K562 (cell line): ENCODE measurements around the gene B9D2. TPM values are rescaled to one million over a fixed set of nuclear protein-coding genes. Genes with fewer than 3 reads are reported as not detected.
A peak's percentile ranks its signal among the peaks of the same experiment; 100 is the strongest.

ENCODE experiments used
- CLOCK ChIP-seq: fragments of 250-450 bp; sonication (Bioruptor Pico); IDR thresholded peaks from 2 replicates; pipeline ENCODE4 v1.4.0; 2020; ENCODE audit warnings: mild to moderate bottlenecking, moderate library complexity, borderline replicate concordance
- FOS ChIP-seq: IDR thresholded peaks from 3 replicates; pipeline ENCODE4 v1.6.1; 2011; ENCODE audit not compliant: insufficient read length; ENCODE audit errors: extremely low read depth
- GATAD2A ChIP-seq: fragments of 450-650 bp; IDR thresholded peaks from 2 replicates; pipeline ENCODE4 v1.6.1; 2017
- HDAC2 ChIP-seq: fragments of 450-650 bp; IDR thresholded peaks from 2 replicates; pipeline ENCODE4 v1.6.1; 2016; ENCODE audit warnings: mild to moderate bottlenecking
- HMG20B ChIP-seq: fragments of 250-450 bp; sonication (Bioruptor Pico); IDR thresholded peaks from 2 replicates; pipeline ENCODE4 v1.5.0; 2021; ENCODE audit warnings: mild to moderate bottlenecking
- HSF4 ChIP-seq: fragments of 250-450 bp; sonication (Bioruptor Pico); IDR thresholded peaks from 2 replicates; pipeline ENCODE4 v2.1.2; 2022; ENCODE audit warnings: mild to moderate bottlenecking, moderate library complexity, borderline replicate concordance
- IRF9 ChIP-seq: fragments of 450-650 bp; IDR thresholded peaks from 2 replicates; pipeline ENCODE4 v1.6.1; 2016; ENCODE audit warnings: missing biosample characterization, missing genetic modification characterization
- NONO ChIP-seq, 2 experiments: fragments of 200-400 bp in 1 of 2; fragments of 450-650 bp in 1 of 2; formaldehyde crosslinking in 1 of 2; IDR thresholded peaks; 2 replicates each; pipeline ENCODE4 v1.6.1; 2017; ENCODE audit warnings: low read depth in 2 of 2, mild to moderate bottlenecking in 2 of 2, moderate library complexity in 2 of 2, low read length in 1 of 2
- PTTG1 ChIP-seq: fragments of 450-650 bp; IDR thresholded peaks from 2 replicates; pipeline ENCODE4 v1.6.1; 2016; ENCODE audit warnings: low read depth, mild to moderate bottlenecking, missing genetic modification characterization, missing compliant biosample characterization
- RAD21 ChIP-seq, 2 experiments: fragments of 250-450 bp in 1 of 2; fragments of 450-650 bp in 1 of 2; sonication (Bioruptor Pico) in 1 of 2; formaldehyde crosslinking in 1 of 2; IDR thresholded peaks in 1 of 2; conservative IDR thresholded peaks in 1 of 2; 2 replicates each; pipeline versions ENCODE4 v1.4.0 to v1.8.0; 2020 to 2022; ENCODE audit warnings: mild to moderate bottlenecking in 2 of 2, moderate library complexity in 1 of 2
- SMAD4 ChIP-seq: fragments of 250-450 bp; sonication (Bioruptor Pico); conservative IDR thresholded peaks from 2 replicates; pipeline ENCODE4 v1.8.0; 2021; ENCODE audit warnings: inconsistent platforms, mild to moderate bottlenecking, moderate library complexity
- SRSF1 ChIP-seq: fragments of 200-400 bp; formaldehyde crosslinking; IDR thresholded peaks from 2 replicates; pipeline ENCODE4 v1.6.1; 2017; ENCODE audit warnings: mild to moderate bottlenecking, low read depth, low read length, moderate library complexity
- SRSF9 ChIP-seq: fragments of 200-400 bp; formaldehyde crosslinking; IDR thresholded peaks from 2 replicates; pipeline ENCODE4 v1.6.1; 2017; ENCODE audit warnings: low read depth, low read length, borderline replicate concordance
- TAF7 ChIP-seq: fragments of 450-650 bp; IDR thresholded peaks from 2 replicates; pipeline ENCODE4 v1.6.1; 2016; ENCODE audit warnings: missing genetic modification characterization, missing compliant biosample characterization
- ZBTB5 ChIP-seq: fragments of 450-650 bp; IDR thresholded peaks from 2 replicates; pipeline ENCODE4 v1.6.1; 2017; ENCODE audit warnings: antibody characterized with exemption
- ZNF134 ChIP-seq: fragments of 250-450 bp; sonication (Bioruptor Pico); conservative IDR thresholded peaks from 2 replicates; pipeline ENCODE4 v1.4.0; 2020
- ZNF280B ChIP-seq: fragments of 250-450 bp; sonication (Bioruptor Pico); IDR thresholded peaks from 2 replicates; pipeline ENCODE4 v1.5.1; 2021; ENCODE audit warnings: mild to moderate bottlenecking
- polyA plus RNA-seq, 8 experiments: library from polyadenylated mRNA; depleted of rRNA in 4 of 8; stranded (reverse) in 5 of 8; unstranded in 3 of 8; fragments of >200 nt; fragmentation: Nextera tagmentation in 2 of 8; fragmentation: Illumina TruSeq in 1 of 8; extraction: Ambion mirVana in 2 of 8; extraction: Trizol in 1 of 8; gene quantifications; 2 replicates each; pipeline versions ENCODE4 v1.2.1 to v1.2.3, GENCODE V29; 2011 to 2014; ENCODE audit warnings: inconsistent platforms in 1 of 8, missing spikeins in 1 of 8
- total RNA-seq, 7 experiments: library from RNA; depleted of rRNA in 6 of 7; stranded (reverse); fragments of >200 nt in 6 of 7; fragmentation: Illumina TruSeq in 2 of 7; extraction: Trizol in 2 of 7; gene quantifications; 2 replicates each; pipeline versions ENCODE4 v1.2.1 to v1.2.3, GENCODE V29; 2011 to 2021; ENCODE audit warnings: low replicate concordance in 1 of 7

The B9D2 gene
- total and polyA plus RNA-seq, 9 of the 15 experiments (the other 6 are each of a cell fraction or from before 2014, with no cell fraction given), result 0.83 to 6.9 (median 2.8) TPM

GRCh38 chr19:41321600-41322270 is 42.2 kb downstream of the B9D2 start (continued):
- TF ChIP-seq ZNF280B (CRISPR knock-in tag), result no peak
- no peak for TF ChIP-seq ZNF134
- TF ChIP-seq GATAD2A, result no peak
- TF ChIP-seq RAD21 (CRISPR knock-in tag; conservative IDR thresholded peaks at IDR 0.05 in 1 of 2, IDR thresholded peaks at IDR 0.05 in 1 of 2), result peak; percentile 13 to 61; a peak in 3 of 4 replicates
- TF ChIP-seq CLOCK (CRISPR knock-in tag), result no peak
- TF ChIP-seq PTTG1 (tag), result no peak
- no peak for TF ChIP-seq IRF9 (tag)
- no peak for TF ChIP-seq NONO (IDR thresholded peaks at IDR 0.05; ENCODE audit: low read depth in 2 of 2, low read length in 1 of 2)
- peak; percentile 45; the same call in 1 of the 2 replicates for TF ChIP-seq SMAD4 (CRISPR knock-in tag)
- TF ChIP-seq TAF7 (tag), result no peak
- TF ChIP-seq HSF4 (CRISPR knock-in tag), result no peak
- TF ChIP-seq FOS, result no peak
- TF ChIP-seq ZBTB5, result no peak
- TF ChIP-seq HDAC2, result no peak
- no peak for TF ChIP-seq SRSF1
- no peak for TF ChIP-seq SRSF9
- TF ChIP-seq HMG20B (CRISPR knock-in tag), result no peak
